Keratinocyte (primary cell): ENCODE results near the gene ACADSB. TPM values are rescaled to one million over a fixed set of nuclear protein-coding genes. Genes with fewer than 3 reads are reported as not detected.

Source experiments
- DNase-seq: peaks from one replicate; pipeline ENCODE4 v3.0.0-alpha.2; 2011; ENCODE audit warnings: low read depth, missing footprints, low spot score
- FAIRE-seq: peaks from 2 replicates; lab custom pipeline; 2011; peaks lifted over from hg19 to GRCh38; lab: Jason Lieb, UNC
- H2AFZ ChIP-seq: 2 replicates; pipeline ENCODE4 v1.6.0; 2012; ENCODE audit warnings: low read length, control low read depth, inconsistent platforms; ENCODE audit not compliant: control insufficient read depth
- H3K27ac ChIP-seq: 2 replicates; pipeline ENCODE4 v1.5.1; 2011; ENCODE audit warnings: low read length; ENCODE audit not compliant: control insufficient read depth, insufficient read depth
- H3K27me3 ChIP-seq: 3 replicates; pipeline ENCODE4 v1.6.0; 2011; ENCODE audit warnings: low read length; ENCODE audit not compliant: control insufficient read depth, insufficient read depth; ENCODE audit errors: extremely low read depth
- H3K36me3 ChIP-seq, 2 experiments: 2 replicates in 1 of 2; 3 replicates in 1 of 2; pipeline ENCODE4 v1.5.1; 2011; ENCODE audit warnings: low read length in 2 of 2, mild to moderate bottlenecking in 1 of 2; ENCODE audit not compliant: control insufficient read depth in 2 of 2, insufficient read depth in 2 of 2; ENCODE audit errors: extremely low read depth in 1 of 2
- H3K4me1 ChIP-seq: 3 replicates; pipeline ENCODE4 v1.5.1; 2011; ENCODE audit warnings: low read length; ENCODE audit not compliant: control insufficient read depth, insufficient read depth; ENCODE audit errors: extremely low read depth
- H3K4me2 ChIP-seq: 3 replicates; pipeline ENCODE4 v1.6.0; 2011; ENCODE audit warnings: low read depth, low read length; ENCODE audit not compliant: control insufficient read depth, insufficient read depth; ENCODE audit errors: extremely low read depth
- H3K4me3 ChIP-seq, 3 experiments: fragments of 200-600 bp in 1 of 3; sonication (generic) in 1 of 3; 2 replicates in 2 of 3; 3 replicates in 1 of 3; pipeline ENCODE4 v1.5.1; 2011 to 2016; ENCODE audit warnings: low read length in 3 of 3, mild to moderate bottlenecking in 3 of 3, control low read depth in 2 of 3, inconsistent platforms in 1 of 3, low read depth in 1 of 3, mixed read lengths in 1 of 3, mixed run types in 1 of 3, moderate library complexity in 1 of 3; ENCODE audit not compliant: control insufficient read depth in 2 of 3, insufficient read depth in 2 of 3; ENCODE audit errors: extremely low read depth in 1 of 3
- H3K79me2 ChIP-seq: 2 replicates; pipeline ENCODE4 v1.6.0; 2012; ENCODE audit warnings: low read length; ENCODE audit not compliant: control insufficient read depth, insufficient read depth
- H3K9ac ChIP-seq: 3 replicates; pipeline ENCODE4 v1.6.0; 2011; ENCODE audit warnings: low read length; ENCODE audit not compliant: control insufficient read depth, insufficient read depth; ENCODE audit errors: extremely low read depth
- H3K9me1 ChIP-seq: 3 replicates; pipeline ENCODE4 v1.6.0; 2011; ENCODE audit warnings: low read length; ENCODE audit not compliant: control insufficient read depth, insufficient read depth; ENCODE audit errors: extremely low read depth
- H3K9me3 ChIP-seq: 2 replicates; pipeline ENCODE4 v1.5.1; 2012; ENCODE audit warnings: low read depth, low read length; ENCODE audit not compliant: control insufficient read depth
- H4K20me1 ChIP-seq: 3 replicates; pipeline ENCODE4 v1.6.0; 2011; ENCODE audit warnings: low read length; ENCODE audit not compliant: control insufficient read depth, insufficient read depth; ENCODE audit errors: extremely low read depth
- EZH2 ChIP-seq: IDR thresholded peaks from one replicate; pipeline ENCODE4 v1.6.1; 2012; ENCODE audit warnings: inconsistent platforms, mild to moderate bottlenecking, low read length, moderate library complexity
- dilution Hi-C: fragments of 300-500 bp; cut with MboI; formaldehyde crosslinking; loops from one replicate; pipeline ENCODE4 v1.7.0; 2020; ENCODE audit warnings: low sequenced_read_pairs; ENCODE audit not compliant: extremely low pct_ligation_motif_present
- polyA plus RNA-seq, 5 experiments: library from polyadenylated mRNA; depleted of rRNA in 3 of 5; stranded (reverse) in 3 of 5; stranded (forward) in 1 of 5; unstranded in 1 of 5; fragments of >200 nt; gene quantifications; 1 replicate in 1 of 5; 2 replicates in 3 of 5; 3 replicates in 1 of 5; pipeline versions ENCODE4 v1.2.1 to v1.2.3, GENCODE V29; 2011 to 2012; ENCODE audit warnings: missing spikeins in 2 of 5, low read depth in 1 of 5, low replicate concordance in 1 of 5
- TF ChIP-seq, protein P1 (sequence below), 3 experiments: IDR thresholded peaks in 1 of 3; conservative IDR thresholded peaks in 1 of 3; optimal IDR thresholded peaks in 1 of 3; 2 replicates in 2 of 3; 3 replicates in 1 of 3; pipeline versions ENCODE3 to v1.5.1; 2011; ENCODE audit warnings: low read length in 3 of 3, mild to moderate bottlenecking in 3 of 3, moderate library complexity in 2 of 3, control low read depth in 1 of 3, inconsistent platforms in 1 of 3; ENCODE audit not compliant: insufficient read depth in 2 of 3; ENCODE audit errors: extremely low read depth in 1 of 3

Gene ACADSB
- polyA plus RNA-seq, 1 donor (not counting 4 experiments of a cell fraction or from before 2014, with no cell fraction given) = 10.1 TPM

DNA sequence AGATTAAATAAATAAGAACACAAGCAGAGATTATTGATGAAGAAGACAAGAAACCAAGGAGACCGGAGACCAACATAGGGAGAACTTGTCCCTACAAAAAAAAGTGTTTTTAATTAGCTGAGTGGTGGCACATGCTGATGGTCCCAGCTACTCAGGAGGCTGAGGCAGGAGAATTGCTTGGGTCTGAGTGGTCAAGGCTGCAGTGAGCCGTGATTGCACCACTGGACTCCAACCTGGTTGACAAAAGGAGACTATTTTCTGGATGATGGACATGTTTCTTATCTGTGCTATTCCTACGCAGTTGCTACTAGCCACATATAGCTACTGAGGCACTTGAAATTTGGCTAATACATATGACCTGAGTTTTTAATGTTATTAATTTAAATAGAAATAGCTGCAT lies 9.9 kb upstream of the ACADSB start:
- H3K9ac ChIP-seq = no peak overlapping the region
- no peaks in the 10 kb centered on the region for H3K9me1 ChIP-seq
- H3K4me3 ChIP-seq = no peak overlapping the region
- H3K79me2 ChIP-seq = peaks cover 17% of the 10 kb centered on the region
- no peak for FAIRE-seq
- H2AFZ ChIP-seq = no peak overlapping the region
- no peak for DNase-seq
- dilution Hi-C loops = no loop called here
- no peaks in the 10 kb centered on the region for H3K9me3 ChIP-seq
- no peak overlapping the region for H3K4me2 ChIP-seq
- H3K36me3 ChIP-seq = peaks cover 4 to 13% of the 10 kb centered on the region in 2 experiments
- H3K27me3 ChIP-seq = no peaks in the 10 kb centered on the region
- no peak overlapping the region for H3K27ac ChIP-seq
- no peaks in the 10 kb centered on the region for H4K20me1 ChIP-seq
- TF ChIP-seq, protein P1, sequence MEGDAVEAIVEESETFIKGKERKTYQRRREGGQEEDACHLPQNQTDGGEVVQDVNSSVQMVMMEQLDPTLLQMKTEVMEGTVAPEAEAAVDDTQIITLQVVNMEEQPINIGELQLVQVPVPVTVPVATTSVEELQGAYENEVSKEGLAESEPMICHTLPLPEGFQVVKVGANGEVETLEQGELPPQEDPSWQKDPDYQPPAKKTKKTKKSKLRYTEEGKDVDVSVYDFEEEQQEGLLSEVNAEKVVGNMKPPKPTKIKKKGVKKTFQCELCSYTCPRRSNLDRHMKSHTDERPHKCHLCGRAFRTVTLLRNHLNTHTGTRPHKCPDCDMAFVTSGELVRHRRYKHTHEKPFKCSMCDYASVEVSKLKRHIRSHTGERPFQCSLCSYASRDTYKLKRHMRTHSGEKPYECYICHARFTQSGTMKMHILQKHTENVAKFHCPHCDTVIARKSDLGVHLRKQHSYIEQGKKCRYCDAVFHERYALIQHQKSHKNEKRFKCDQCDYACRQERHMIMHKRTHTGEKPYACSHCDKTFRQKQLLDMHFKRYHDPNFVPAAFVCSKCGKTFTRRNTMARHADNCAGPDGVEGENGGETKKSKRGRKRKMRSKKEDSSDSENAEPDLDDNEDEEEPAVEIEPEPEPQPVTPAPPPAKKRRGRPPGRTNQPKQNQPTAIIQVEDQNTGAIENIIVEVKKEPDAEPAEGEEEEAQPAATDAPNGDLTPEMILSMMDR (optimal IDR thresholded peaks at IDR 0.05 in 1 of 3, IDR thresholded peaks at IDR 0.05 in 1 of 3, conservative IDR thresholded peaks at IDR 0.05 in 1 of 3; ENCODE audit: extremely low read depth in 1 of 3, insufficient read depth in 2 of 3, low read length in 3 of 3) = no peak
- TF ChIP-seq EZH2 = no peak
- H3K4me1 ChIP-seq = no peaks in the 10 kb centered on the region

DNA sequence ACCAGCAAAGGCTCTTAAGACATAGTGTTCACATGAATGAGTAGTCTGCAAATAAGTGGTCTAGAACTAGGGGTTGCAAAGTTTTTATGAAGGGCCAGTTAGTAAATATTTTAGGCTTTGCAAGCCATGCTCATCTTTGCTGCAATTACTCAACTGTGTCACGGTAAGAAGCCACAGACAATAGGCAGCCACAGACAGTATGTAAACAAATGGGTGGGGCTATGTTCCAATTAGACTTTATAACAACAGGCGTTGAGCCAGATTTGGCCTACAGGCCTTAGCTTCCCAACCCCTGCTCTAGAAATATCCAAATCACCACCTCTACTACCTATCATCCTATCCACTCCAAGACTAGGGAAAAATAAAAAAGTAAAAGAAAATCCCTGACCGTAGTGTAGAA lies 9.5 kb upstream of the ACADSB start:
- H3K4me3 ChIP-seq = no peak overlapping the region
- no peaks in the 10 kb centered on the region for H3K9me1 ChIP-seq
- no peaks in the 10 kb centered on the region for H3K27me3 ChIP-seq
- H2AFZ ChIP-seq = no peak overlapping the region
- H3K4me2 ChIP-seq = no peak overlapping the region
- H3K27ac ChIP-seq = no peak overlapping the region
- peaks cover 20% of the 10 kb centered on the region for H3K79me2 ChIP-seq
- H4K20me1 ChIP-seq = no peaks in the 10 kb centered on the region
- H3K36me3 ChIP-seq = peaks cover 2 to 9% of the 10 kb centered on the region in 2 experiments
- H3K4me1 ChIP-seq = no peaks in the 10 kb centered on the region
- TF ChIP-seq EZH2 = no peak
- TF ChIP-seq, protein P1 (optimal IDR thresholded peaks at IDR 0.05 in 1 of 3, IDR thresholded peaks at IDR 0.05 in 1 of 3, conservative IDR thresholded peaks at IDR 0.05 in 1 of 3; ENCODE audit: extremely low read depth in 1 of 3, insufficient read depth in 2 of 3, low read length in 3 of 3) = no peak
- FAIRE-seq = no peak
- H3K9me3 ChIP-seq = no peaks in the 10 kb centered on the region
- no peak overlapping the region for H3K9ac ChIP-seq
- dilution Hi-C loops = no loop called here
- DNase-seq = no peak
